Stimulated activated effector memory CD8-positive, alpha-beta T cell treated with anti-CD3 and anti-CD28 coated beads, Interleukin-12 subunit alpha, Interleukin-12 subunit beta, amount 100 ng/mL, for 72 hours (primary cell): ENCODE measurements around the gene RBM19.
A peak's percentile ranks its signal among the peaks of the same experiment; 100 is the strongest.
"Not testable (repeated sequence)": the region's sequence is repeated elsewhere in the genome, so short reads cannot be mapped to it uniquely, and the experiment has no call there.

Experiments used
- ATAC-seq: fragments of 150-1000 bp; cut with Tn5 transposase; 2 replicates; pipeline ENCODE4 v1.10.0; 2021
- DNase-seq, 2 donors: peaks; one replicate each; pipeline ENCODE4 v3.0.0; 2021 to 2022; ENCODE audit warnings: low spot score in 2 of 2
- H3K27ac Mint-ChIP-seq: one replicate; pipeline ENCODE4 v1.8.0; 2022; ENCODE audit warnings: mild to moderate bottlenecking, mixed read lengths
- H3K36me3 Mint-ChIP-seq: one replicate; pipeline ENCODE4 v1.8.0; 2022; ENCODE audit warnings: mild to moderate bottlenecking, mixed read lengths
- H3K4me1 Mint-ChIP-seq: one replicate; pipeline ENCODE4 v1.8.0; 2022; ENCODE audit warnings: mixed read lengths
- H3K4me3 Mint-ChIP-seq: one replicate; pipeline ENCODE4 v1.8.0; 2022; ENCODE audit warnings: mild to moderate bottlenecking, mixed read lengths
- H3K9me3 Mint-ChIP-seq: one replicate; pipeline ENCODE4 v1.8.0; 2022; ENCODE audit warnings: mixed read lengths

RBM19 gene

DNA sequence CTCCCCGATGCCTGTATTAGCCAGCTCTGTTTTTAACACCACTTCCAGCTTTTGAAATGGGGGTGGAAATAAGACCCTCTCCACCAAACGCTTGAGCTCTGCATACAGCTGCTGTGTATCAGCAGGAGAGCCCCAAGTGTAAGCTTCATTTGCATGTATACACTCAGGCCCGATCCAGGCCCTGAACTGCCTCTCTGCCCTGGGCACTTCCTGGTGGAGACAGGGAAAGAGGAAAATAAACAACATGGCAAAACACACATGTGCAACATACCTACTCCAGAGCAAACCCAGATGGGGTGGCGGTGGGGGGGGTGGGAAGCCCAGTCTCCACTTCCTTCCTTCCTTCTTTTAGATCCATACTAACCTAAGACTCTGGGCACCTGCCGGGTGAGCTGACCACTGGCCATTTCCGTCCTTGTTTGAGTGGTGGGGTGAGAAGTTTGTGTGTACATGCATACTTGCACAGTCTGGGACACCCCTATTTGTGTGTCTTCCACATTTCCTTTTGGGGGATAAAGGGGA, 55.3 kb downstream of the RBM19 start:
- H3K9me3 Mint-ChIP-seq: no peaks in the 10 kb centered on the region
- no peak overlapping the region for H3K27ac Mint-ChIP-seq
- H3K4me1 Mint-ChIP-seq: peaks cover 3% of the 10 kb centered on the region

DNA sequence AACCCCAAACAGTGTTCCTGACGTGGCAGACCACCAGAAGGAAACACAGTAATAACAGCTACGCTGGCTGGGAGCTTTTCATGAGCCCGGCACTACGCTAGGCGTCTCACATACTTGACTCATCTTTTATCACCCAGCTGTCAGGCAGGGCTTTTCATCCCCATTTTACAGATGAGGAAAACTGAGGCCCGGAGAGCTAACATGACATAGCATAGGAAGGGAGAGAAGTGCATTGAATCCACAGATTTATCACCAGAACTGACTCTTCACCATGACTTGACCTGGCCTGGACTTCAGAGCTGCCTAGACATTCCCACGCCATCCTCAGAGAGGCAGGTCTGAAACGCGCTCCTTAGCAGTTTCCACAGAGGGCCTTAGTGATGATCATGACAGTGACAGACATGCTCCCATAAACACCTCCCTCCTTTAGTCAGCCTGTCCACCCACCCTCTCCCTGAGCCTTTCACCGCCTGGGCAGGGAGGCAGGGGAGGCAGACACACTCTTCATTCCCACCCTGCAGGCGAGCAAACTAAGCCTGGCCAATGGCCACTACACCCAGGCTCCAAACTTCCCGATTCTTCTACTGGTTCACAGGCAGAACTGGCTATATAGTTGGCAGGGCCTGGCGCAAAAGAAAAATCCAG, 56.2 kb downstream of the RBM19 start:
- H3K4me1 Mint-ChIP-seq: peaks cover 6% of the 10 kb centered on the region
- peaks cover 53% of the 10 kb centered on the region for H3K36me3 Mint-ChIP-seq
- no peak overlapping the region for H3K4me3 Mint-ChIP-seq
- no peak for ATAC-seq
- no peak overlapping the region for H3K27ac Mint-ChIP-seq
- no peak for DNase-seq
- no peaks in the 10 kb centered on the region for H3K9me3 Mint-ChIP-seq

More for the DNA sequence above, 55.3 kb downstream of the RBM19 start:
- Mint-ChIP-seq H3K4me3 (no peak overlapping the region), H3K36me3 (peaks cover 55% of the 10 kb centered on the region)
- ATAC-seq: no peak
- DNase-seq: no peak

DNA sequence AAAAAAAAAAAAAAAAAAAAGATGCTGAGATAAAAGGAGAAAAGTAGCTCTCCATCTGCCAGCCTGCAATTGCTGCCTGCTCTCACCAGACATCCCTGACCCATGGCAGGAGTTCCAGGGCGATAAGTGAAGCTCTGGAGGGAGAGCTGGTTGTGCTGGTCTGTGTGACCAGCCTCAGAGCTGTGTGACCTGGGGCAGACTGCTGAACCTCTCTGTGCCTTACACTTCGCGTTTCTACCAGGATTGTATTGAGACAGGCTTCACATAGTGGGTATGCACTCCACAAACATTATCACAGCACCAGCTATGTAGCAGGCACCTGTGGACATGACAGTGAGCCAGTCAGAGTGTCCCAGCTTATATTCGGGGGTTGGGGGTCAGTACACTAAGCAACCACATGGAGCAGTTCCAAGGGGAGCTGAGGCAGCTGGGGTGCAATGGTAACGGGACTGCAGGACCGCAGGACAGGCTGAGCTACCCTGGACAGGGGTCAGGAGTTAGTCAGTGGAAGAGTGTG, 57.5 kb downstream of the RBM19 start:
- Mint-ChIP-seq H3K36me3 (peaks cover 52% of the 10 kb centered on the region), H3K4me1 (peaks cover 13% of the 10 kb centered on the region), H3K4me3 (no peak overlapping the region), H3K27ac (no peak overlapping the region), H3K9me3 (no peaks in the 10 kb centered on the region)
- ATAC-seq (no peak), DNase-seq (no peak)

DNA sequence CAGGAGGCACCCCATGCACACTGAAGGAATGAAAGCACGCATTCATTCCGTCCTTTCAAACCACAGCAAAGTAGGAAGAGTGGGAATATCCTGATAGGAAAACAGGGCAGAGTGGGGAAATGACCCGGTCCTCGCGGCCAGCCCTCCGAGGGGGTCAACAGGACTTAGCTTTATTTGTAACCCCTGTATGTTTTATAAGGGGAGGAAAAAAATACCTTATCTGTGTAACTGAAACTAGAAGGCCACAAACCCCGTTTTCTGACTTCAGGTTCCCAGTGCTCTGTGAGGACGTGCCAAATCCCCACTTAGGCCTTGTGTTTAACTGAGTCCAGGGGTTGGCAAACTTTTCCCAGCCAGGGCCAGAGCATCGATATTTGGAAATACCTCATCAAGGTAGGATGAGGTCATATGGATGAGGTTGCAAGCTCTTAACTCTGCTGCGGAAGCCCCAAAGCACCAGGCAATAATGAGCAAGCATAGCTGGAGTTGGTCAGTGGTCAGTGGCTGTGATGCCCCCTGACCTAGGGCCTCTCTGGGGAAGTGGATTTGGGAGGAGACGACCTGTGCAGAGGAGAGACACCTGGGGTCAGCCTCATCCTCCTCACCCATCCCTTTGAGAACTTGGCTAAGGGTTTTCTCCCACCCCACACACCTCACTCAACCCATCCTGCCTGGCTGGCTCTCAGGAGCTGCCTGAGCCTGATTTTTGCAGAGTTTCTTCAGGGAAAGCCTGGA, 58.5 kb downstream of the RBM19 start:
- Mint-ChIP-seq H3K36me3 (peaks cover 57% of the 10 kb centered on the region), H3K4me1 (peaks cover 22% of the 10 kb centered on the region), H3K4me3 (no peak overlapping the region), H3K9me3 (no peaks in the 10 kb centered on the region), H3K27ac (no peak overlapping the region)
- DNase-seq (no peak), ATAC-seq (no peak)

DNA sequence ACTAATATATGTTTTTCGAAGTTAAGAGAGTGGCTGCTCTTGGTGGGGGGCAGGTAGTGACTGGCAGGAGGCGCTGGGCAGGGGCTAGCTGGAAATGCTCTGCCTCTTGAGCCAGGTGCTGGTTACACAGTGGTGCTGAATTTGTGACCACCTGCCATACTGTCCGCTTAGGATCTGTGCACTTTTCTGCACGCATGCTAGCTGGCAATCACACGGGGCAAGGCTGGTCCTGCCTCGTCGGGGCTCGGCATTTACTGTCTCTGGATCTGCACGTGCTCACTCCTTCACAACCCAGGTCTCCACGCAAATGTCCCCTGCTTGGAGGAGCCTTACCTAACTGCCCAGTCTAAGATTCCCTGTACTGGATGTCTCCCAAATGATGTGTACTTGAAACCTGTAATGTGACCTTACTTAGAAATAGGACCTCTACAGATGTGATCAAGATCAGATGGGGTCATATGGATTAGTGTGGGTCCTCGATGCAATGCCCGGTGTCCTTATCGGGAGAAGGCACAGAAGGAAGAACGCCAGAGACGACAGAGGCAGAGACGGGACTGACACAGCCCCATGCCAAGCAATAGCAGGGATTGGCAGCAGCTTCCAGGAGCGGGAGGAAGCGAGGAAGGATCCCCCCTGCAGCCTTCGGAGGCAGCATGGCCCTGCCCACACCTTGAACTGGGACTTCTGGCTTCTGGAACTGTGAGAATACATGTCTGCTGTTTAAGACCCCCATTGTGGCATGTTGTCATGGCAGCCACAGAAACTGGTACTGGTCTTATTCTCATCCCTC, 59.5 kb downstream of the RBM19 start:
- Mint-ChIP-seq H3K4me1 (peaks cover 22% of the 10 kb centered on the region), H3K4me3 (no peak overlapping the region), H3K9me3 (no peaks in the 10 kb centered on the region), H3K27ac (no peak overlapping the region), H3K36me3 (peaks cover 60% of the 10 kb centered on the region)
- ATAC-seq (no peak), DNase-seq (no peak)

DNA sequence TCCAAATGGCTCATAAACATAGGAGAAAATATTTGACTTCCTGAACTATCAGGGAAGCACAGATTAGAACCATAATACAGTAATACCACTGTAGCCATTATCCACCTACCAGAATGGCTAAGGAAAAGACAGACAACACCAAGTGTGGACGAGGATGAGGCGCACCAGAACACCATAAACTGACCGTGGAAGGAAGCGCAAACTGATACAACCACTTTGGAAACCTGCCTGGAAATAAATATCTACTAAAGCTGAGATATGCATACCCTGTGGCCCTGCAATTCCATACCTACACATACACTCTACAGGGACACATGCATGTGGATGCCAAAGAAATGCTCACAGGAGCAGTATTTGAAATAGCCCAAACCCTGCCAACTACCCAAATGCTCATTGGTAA, 60.3 kb downstream of the RBM19 start:
- no peaks in the 10 kb centered on the region for H3K9me3 Mint-ChIP-seq
- peaks cover 62% of the 10 kb centered on the region for H3K36me3 Mint-ChIP-seq
- no peak for ATAC-seq

DNA sequence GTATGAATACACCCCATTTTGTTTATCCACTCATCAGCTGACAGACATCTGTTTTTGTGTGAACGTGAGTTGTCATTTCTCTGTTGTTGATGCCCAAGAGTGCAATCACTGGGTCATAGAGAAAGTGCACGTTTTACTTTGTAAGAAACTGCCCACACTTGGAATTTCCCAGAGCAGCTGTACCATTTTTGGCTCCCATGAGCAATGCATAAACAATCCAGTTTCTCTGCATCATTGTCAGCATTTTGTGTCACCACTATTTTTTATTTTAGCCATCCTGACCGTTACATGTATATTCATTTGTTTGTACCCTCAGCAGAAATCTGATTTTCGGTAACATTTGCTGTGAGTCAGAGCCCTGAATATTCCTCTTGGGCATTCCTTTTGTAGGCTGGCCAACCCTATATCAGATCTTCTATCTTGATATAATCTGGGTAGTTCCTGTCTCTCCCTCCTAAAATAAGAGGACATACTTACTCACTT, 62.7 kb downstream of the RBM19 start:
- no peak overlapping the region for H3K4me3 Mint-ChIP-seq
- no peaks in the 10 kb centered on the region for H3K9me3 Mint-ChIP-seq
- peaks cover 42% of the 10 kb centered on the region for H3K36me3 Mint-ChIP-seq
- peaks cover 22% of the 10 kb centered on the region for H3K4me1 Mint-ChIP-seq
- DNase-seq: no peak
- ATAC-seq: peak; percentile 84
- peak overlapping the region; percentile 41 for H3K27ac Mint-ChIP-seq

More for the DNA sequence above, 60.3 kb downstream of the RBM19 start:
- DNase-seq: no peak
- H3K27ac Mint-ChIP-seq: no peak overlapping the region
- peaks cover 22% of the 10 kb centered on the region for H3K4me1 Mint-ChIP-seq
- no peak overlapping the region for H3K4me3 Mint-ChIP-seq

DNA sequence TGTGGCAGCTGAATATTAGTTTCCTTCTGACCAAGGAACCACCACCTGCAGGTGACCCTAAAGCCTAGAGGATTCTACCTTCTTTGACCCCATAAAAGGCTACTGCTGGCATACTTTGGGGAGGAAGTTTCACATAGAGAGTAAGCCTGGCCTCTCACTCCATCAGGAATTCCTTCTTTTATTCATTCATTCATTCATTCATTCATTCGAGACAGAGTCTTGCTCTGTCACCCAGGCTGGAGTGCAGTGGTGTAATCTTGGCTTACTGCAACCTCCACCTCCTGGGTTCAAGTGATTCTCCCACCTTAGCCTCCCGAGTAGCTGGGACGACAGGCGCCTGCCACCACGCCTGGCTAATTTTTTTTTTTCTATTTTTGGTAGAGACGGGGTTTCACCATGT, 64.8 kb downstream of the RBM19 start:
- Mint-ChIP-seq H3K36me3 (peaks cover 33% of the 10 kb centered on the region), H3K4me1 (peaks cover 22% of the 10 kb centered on the region)
- H3K9me3 Mint-ChIP-seq, H3K4me3 Mint-ChIP-seq, DNase-seq, H3K27ac Mint-ChIP-seq, ATAC-seq: not testable (repeated sequence)

DNA sequence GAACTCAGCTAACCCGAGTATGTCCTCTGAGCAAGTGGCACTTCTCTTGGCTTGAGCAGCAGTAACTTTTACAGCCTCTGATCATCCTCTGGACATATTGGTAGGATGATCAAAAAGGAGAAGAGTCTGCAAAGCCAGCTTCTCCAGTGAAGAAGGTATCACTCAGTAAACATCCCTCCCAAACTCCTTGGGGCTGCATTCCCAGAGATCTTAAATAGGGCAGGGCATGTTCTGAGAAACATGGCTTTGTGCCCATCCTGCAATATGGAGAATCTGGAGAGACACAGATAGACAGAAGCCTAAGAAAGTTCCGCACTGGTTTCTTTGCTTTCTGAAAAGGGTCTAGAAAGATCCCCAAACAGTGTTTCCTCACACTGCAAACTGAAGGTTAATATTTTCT, 65.4 kb downstream of the RBM19 start:
- peaks cover 18% of the 10 kb centered on the region for H3K4me1 Mint-ChIP-seq
- H3K9me3 Mint-ChIP-seq: no peaks in the 10 kb centered on the region
- no peak overlapping the region for H3K4me3 Mint-ChIP-seq
- H3K27ac Mint-ChIP-seq: no peak overlapping the region
- no peak for DNase-seq
- ATAC-seq: no peak
- H3K36me3 Mint-ChIP-seq: peaks cover 27% of the 10 kb centered on the region

DNA sequence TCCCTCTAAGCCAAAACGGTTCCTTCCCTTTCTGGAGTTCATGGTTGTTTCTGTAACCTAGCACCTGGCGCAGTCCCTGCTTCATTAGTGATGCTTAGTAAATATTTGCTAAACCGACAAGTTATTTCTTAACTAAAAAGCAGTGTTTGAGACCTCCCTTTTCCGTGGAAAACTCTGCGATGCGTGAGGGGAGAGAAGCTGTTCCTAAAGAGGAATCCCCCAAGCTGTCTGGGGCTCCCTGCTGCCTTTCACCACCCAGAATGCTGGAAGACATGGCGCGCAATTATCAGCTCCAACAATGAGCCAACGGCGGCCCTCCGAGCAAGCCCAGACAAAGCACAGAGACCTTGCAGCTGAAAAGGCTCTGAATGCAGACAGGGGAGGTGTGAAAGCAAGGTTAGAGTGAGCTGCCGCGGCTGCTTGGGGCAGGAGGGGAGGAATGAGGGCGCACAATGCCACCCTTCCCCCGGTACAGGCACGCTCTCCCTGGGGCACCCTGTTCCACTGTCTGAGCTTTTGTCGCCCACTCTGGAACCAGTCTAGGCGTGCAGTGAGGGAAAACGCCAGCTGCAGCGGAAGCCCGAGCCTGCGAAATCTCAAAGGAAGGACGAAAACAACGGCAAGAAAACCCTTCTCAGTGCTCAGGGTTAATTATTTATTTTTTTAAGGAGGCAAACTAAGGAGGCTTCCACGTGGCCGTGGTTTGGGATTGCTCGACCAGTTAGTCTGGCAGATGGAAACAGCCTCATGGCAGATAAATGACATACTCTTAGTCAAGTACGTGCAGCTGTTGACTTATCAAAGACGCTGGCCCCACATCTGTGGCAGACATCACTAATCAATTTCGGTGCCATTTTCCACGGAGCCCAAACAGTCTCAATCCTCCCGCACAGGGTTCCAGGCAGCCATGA, 66.3 kb downstream of the RBM19 start:
- ATAC-seq (no peak), DNase-seq (no peak)
- Mint-ChIP-seq H3K9me3 (no peaks in the 10 kb centered on the region), H3K4me1 (peaks cover 15% of the 10 kb centered on the region), H3K36me3 (peaks cover 20% of the 10 kb centered on the region), H3K4me3 (no peak overlapping the region), H3K27ac (no peak overlapping the region)

DNA sequence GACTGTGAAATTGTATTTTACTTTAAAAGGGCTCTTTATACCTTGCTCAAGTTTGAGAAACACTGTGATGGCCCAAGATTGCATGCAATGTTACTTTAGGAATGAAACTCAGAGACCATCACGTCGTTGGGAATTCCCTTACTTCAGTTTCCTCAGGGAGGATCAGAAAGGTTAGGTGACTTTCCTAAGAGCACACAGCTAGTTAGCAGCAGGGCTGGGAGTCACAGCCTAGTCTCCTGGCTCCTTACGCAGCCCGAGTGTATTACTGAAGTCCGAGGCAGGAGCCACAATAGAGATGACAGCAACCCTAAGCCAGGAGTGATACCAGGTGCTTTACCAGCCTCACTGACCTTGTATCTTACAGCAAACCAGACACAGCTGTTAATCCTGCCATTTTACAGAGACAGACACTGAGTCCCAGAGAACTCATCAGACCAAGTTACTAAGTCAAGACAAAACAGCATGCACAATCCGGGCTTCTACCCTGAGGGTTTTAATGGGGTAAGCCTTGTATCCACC, 67.0 kb downstream of the RBM19 start:
- no peak overlapping the region for H3K4me3 Mint-ChIP-seq
- no peak overlapping the region for H3K27ac Mint-ChIP-seq
- peaks cover 13% of the 10 kb centered on the region for H3K4me1 Mint-ChIP-seq
- DNase-seq: no peak
- peaks cover 19% of the 10 kb centered on the region for H3K36me3 Mint-ChIP-seq
- no peaks in the 10 kb centered on the region for H3K9me3 Mint-ChIP-seq
- no peak for ATAC-seq

DNA sequence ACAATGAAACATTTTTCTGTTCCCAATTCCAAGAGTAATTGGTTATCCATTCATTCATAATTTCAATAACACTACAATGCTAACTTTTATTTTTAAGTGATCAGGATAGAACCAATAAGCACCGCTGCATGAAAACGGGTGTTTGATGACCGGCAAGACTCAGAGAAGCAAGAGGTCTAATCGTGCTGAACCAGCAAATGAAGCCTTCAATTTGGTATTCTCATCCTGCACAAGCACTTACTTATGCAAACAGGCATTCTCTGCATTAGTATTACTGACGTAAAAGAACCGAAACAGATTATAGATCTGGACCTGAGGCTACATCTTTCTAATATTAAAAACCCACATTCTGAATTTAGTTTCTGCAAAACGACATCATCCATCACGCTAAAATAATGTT, 67.7 kb downstream of the RBM19 start:
- Mint-ChIP-seq H3K4me1 (peaks cover 7% of the 10 kb centered on the region), H3K27ac (no peak overlapping the region), H3K9me3 (no peaks in the 10 kb centered on the region), H3K4me3 (no peak overlapping the region), H3K36me3 (peaks cover 16% of the 10 kb centered on the region)
- no peak for ATAC-seq
- no peak for DNase-seq

DNA sequence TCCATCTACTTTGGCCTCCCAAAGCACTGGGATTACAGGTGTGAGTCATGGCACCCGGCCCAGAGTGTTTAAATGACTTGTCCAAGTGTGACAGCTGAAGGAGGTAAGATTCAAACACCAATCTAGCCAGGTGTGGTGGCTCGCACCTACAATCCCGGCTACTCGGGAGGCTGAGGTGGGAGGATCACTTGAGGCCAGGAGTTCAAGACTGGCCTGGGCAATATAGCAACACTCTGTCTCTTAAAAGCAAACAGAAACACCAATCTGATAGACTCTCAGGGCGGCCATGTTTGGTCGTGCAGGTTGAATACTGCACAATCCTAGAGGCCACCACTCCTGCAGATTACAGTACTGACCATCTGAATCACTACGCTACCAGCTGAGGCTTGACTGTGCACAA, 68.7 kb downstream of the RBM19 start:
- H3K9me3 Mint-ChIP-seq: no peaks in the 10 kb centered on the region
- H3K27ac Mint-ChIP-seq: no peak overlapping the region
- no peaks in the 10 kb centered on the region for H3K4me1 Mint-ChIP-seq
- H3K4me3 Mint-ChIP-seq: no peak overlapping the region
- DNase-seq (no peak), ATAC-seq (no peak)
- H3K36me3 Mint-ChIP-seq: peaks cover 13% of the 10 kb centered on the region

DNA sequence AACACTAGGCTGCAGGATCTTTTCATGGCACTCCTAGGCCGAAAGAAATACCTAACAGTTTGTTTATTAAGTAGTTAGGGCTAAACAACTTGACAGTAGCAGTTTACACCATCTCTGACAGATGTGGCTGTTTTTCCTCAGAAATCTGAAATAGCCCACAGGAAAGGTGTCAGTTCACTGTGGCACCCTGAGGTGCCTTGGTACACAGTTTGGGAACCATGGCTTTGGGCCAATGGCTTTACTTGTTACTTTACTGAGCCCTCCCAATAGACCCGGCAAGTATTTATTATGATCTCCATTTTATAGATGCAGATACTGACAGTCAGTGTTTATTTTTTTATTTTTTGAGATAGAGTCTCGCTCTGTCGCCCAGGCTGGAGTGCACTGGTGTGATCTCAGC, 69.3 kb downstream of the RBM19 start:
- H3K27ac Mint-ChIP-seq: no peak overlapping the region

More for the DNA sequence above, 69.3 kb downstream of the RBM19 start:
- Mint-ChIP-seq H3K4me3 (no peak overlapping the region), H3K36me3 (peaks cover 18% of the 10 kb centered on the region), H3K9me3 (no peaks in the 10 kb centered on the region), H3K4me1 (no peaks in the 10 kb centered on the region)
- ATAC-seq (no peak), DNase-seq (no peak)
